ENCODE results near the gene FAM8A1.
A peak's percentile ranks its signal among the peaks of the same experiment; 100 is the strongest.

FAM8A1 gene

GRCh38 chr6:17656644-17657043, 56.5 kb downstream of the FAM8A1 start:
- Mint-ChIP-seq H3K27me3 (no peaks in the 10 kb centered on the region), H3K9me3 (no peaks in the 10 kb centered on the region), H3K4me3 (no peak overlapping the region), H3K36me3 (peaks cover 31% of the 10 kb centered on the region), H3K27ac (peak overlapping the region; percentile 47), H3K4me1 (no peaks in the 10 kb centered on the region)
- DNase-seq (ENCODE audit: low spot score in 2 of 2), result no peak
- no peak for ATAC-seq (ENCODE audit: low read depth)

Data from memory B cell (primary cell).